NB4 (cell line): Measurements from ENCODE around the gene CIROP.

ENCODE experiments used
- MAX ChIP-seq: IDR thresholded peaks from 2 replicates; pipeline ENCODE4 v1.6.1; 2011; ENCODE audit warnings: low read depth, low read length
- MYC ChIP-seq: IDR thresholded peaks from 2 replicates; pipeline ENCODE4 v1.6.1; 2011; ENCODE audit warnings: low read depth, low read length
- POLR2A ChIP-seq: IDR thresholded peaks from 2 replicates; pipeline ENCODE4 v1.6.1; 2011; ENCODE audit warnings: mild to moderate bottlenecking; ENCODE audit not compliant: insufficient read length; ENCODE audit errors: extremely low read depth
- TF ChIP-seq, protein P1 (sequence below): IDR thresholded peaks from one replicate; pipeline ENCODE4 v1.5.1; 2012; ENCODE audit warnings: low read depth, low read length

DNA sequence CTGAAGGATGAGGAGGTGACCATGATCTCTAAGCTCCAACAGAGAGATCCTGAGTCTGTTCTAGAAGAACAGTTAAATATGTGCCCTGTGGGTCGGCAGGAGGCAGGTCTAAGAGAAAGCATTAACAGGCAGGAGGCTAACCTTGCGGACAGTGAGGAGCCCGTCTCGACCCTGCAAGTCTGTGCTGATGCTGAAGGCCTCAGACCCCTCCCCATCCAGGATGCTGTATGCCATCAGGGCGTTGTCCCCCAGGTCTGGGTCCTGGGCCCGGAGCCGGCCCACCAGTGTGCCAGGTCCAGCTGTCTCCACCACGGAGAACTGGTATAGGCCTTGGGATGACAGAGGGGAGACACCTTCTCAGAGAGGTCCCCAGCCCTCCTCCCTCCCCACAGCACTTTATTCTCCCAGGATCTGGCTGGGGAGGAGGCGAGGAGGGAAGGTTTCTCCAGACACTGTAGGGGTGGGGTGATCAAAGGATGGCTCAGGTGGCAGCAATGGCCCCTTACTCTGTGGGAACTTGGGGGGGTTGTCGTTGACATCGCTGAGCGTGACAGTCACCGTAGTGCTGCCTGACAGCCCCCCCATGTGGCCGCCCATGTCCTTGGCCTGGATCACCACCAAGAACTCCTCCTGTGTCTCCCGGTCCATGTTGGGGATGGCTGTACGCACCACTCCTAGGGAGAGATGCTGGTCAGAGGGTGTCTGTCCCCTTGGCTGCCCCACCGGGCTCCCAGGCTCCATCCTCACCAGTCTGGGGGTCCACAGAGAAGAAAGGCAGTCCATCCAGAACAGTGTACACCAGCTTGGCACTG lies 50.6 kb downstream of the CIROP start:
- TF ChIP-seq MAX (no peak), MYC (no peak), POLR2A (no peak)
- TF ChIP-seq, protein P1, sequence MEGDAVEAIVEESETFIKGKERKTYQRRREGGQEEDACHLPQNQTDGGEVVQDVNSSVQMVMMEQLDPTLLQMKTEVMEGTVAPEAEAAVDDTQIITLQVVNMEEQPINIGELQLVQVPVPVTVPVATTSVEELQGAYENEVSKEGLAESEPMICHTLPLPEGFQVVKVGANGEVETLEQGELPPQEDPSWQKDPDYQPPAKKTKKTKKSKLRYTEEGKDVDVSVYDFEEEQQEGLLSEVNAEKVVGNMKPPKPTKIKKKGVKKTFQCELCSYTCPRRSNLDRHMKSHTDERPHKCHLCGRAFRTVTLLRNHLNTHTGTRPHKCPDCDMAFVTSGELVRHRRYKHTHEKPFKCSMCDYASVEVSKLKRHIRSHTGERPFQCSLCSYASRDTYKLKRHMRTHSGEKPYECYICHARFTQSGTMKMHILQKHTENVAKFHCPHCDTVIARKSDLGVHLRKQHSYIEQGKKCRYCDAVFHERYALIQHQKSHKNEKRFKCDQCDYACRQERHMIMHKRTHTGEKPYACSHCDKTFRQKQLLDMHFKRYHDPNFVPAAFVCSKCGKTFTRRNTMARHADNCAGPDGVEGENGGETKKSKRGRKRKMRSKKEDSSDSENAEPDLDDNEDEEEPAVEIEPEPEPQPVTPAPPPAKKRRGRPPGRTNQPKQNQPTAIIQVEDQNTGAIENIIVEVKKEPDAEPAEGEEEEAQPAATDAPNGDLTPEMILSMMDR = no peak
